HG03045 (cell line): ENCODE measurements around the gene CHRNA9.

Experiments
- ATAC-seq: cut with Tn5 transposase; IDR thresholded peaks from one replicate; pipeline ENCODE4 v1.9.1; 2021; ENCODE audit warnings: mild to moderate bottlenecking, moderate library complexity; ENCODE audit not compliant: unreplicated experiment

CHRNA9 gene

GRCh38 chr4:40337051-40337450 is 1.9 kb downstream of the CHRNA9 start:
- no peak for ATAC-seq

GRCh38 chr4:40337523-40337922 is 2.4 kb downstream of the CHRNA9 start:
- no peak for ATAC-seq

- ATAC-seq = no peak
Measured at GRCh38 chr4:40340030-40340429, 4.9 kb downstream of the CHRNA9 start.

- no peak for ATAC-seq
Measured at GRCh38 chr4:40347472-40347871, 12.3 kb downstream of the CHRNA9 start.

DNA sequence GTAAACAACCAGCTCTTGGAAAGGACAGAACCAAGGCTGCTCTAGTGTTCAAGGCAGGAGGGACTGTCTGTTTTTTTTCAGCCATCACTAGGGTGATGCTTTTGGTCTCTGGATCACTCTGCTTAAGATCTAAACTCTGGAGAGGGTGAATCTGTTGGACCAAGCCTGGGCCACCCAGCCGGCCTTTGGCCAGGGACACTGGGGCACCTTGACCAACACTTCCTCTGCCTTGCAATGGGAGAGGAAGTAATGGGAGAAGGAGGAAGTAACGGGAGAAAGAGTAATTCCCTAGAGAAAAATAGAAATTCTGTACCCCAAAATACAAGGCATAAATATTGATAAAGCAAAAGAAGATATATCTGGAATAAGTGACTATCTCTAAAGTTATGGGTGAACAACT is 12.9 kb downstream of the CHRNA9 start:
- no peak for ATAC-seq

DNA sequence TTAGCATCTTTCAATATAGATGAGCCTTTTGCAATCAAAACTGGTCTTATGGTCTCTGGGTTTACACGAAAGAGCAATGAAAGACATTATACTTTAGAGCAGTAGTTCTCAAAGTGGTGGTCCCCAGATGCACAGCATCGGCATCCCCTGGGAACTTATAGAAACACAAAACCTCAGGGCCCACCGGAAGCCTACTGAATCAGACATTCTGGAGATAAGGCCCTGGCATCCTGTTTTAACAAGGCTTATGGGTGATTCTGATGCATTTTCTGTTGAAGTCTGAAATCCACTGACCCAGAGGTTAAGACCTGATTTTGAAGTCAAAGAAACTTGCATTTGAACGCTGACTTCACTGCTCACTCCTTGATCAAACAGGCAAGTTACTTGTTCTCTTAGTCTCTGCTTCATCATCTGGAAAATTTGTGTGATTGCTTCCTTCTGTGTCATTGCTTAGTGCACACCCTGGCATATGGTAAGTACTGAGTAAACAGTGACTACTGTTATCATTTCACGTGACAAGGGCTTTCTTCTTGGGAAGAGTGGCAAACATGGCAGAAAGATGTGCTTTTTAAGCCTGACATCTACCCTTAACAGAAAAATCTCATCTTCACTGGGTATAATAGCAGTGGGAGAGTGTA is 14.5 kb downstream of the CHRNA9 start:
- no peak for ATAC-seq

DNA sequence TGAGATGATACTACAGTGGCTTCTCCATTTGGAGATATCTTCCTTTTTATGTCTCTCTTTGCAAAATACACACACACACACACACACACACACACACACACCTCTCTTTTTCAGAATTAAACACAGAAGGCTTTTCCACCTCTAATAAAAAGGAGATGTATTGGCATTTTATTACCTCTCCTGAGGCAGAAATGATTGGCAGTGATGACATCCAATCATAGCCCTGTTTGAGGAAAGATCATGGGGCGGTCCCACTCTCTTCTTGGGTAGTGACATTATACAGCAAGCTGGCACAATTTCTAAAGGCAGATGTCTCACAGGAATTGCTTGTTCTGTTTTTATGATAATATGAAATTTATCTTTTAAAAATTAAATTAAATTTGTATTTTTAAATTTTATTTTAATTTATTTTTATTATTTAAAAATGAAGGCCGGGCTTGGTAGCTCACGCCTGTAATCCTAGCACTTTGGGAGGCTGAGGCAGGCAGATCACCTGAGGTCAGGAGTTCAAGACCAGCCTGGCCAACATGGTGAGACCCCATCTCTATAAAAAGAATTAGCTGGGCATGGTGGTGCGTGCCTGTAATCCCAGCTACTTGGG is 15.6 kb downstream of the CHRNA9 start:
- no peak for ATAC-seq

DNA sequence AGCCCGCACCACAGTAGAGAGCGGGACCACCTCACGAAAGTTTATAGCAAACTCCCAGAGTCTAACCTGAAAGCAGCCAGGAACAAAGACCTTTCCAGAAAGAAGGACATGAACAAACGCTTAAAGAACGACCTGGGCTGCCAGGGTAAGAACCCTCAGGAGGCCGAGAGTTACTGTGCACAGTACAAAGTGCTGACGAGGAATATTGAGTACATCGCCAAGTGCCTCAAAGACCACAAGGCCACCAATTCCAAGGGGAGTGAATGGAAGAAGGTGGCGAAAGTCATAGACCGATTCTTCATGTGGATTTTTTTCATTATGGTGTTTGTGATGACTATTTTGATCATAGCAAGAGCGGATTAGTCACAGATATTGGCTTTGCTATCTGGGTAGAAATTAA is 19.0 kb downstream of the CHRNA9 start:
- no peak for ATAC-seq

GRCh38 chr4:40355131-40355530 is 20.0 kb downstream of the CHRNA9 start:
- no peak for ATAC-seq

GRCh38 chr4:40357738-40358137 is 22.6 kb downstream of the CHRNA9 start:
- ATAC-seq = no peak

- no peak for ATAC-seq
Measured at GRCh38 chr4:40361338-40361737, 26.2 kb downstream of the CHRNA9 start.

DNA sequence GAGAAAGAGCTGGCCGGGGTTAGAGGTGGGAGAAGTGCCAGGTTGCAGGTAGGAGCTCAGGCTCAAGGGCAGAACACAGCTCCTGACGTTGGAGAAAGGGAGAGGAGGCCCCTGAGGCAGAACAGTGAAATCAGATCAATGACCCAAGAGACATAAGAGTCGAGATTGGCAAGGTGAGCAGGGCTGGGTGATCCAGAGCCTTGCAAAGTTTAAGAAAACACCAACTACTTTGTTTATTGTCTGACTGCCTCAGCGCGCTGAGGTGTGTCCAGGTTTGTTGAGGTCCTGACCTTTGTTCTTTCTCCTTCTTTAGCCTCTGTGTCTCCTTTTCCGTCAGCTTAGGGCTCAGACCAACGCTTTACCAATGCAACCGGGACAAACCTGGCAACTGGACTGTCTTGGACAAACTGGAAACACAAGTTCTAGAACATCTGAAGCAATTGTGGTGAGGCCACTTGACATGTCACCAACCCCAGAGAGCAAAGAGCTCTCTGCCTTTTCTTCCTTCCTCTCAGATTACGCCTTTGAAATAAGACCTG is 28.3 kb downstream of the CHRNA9 start:
- ATAC-seq = no peak

DNA sequence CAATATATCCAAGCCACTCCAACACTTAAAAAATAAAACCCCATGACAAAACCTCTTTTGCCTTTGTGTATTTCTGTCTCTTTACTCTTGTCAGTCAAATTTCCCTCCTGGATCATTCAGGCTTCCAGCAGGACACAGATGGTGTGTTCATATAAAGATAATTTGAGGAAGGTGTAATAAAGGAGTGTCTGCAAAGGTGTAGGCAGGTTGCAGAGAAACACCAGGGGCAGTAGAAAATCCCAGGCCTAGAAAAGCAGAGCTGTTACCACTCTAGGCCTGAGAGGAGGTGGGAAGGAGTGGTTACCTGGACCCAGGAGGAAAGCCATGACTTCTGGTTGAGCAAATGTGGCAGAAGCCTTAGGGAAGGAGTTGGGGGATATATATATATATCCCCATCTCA is 28.8 kb downstream of the CHRNA9 start:
- ATAC-seq = no peak

DNA sequence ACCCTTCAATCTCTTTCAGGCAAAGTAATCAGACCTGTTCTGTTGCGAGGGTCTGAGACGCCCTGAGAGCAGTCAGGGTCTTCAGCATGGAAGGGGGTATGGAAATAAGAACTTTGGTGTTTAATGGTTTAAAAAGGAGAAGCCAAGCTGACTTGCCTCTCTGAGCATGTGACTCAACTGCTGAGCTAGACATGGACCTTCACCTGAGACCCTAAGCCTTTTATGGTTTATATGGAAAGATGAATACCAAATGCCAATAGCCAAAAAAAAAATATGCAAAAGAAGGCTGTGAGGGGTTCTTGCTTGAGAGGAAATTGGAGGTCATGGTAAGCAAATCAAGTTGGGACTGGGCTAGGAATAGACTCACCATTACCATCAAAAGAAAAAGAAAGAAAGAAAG is 30.6 kb downstream of the CHRNA9 start:
- no peak for ATAC-seq

- ATAC-seq = no peak
Measured at GRCh38 chr4:40367451-40367850, 32.3 kb downstream of the CHRNA9 start.

DNA sequence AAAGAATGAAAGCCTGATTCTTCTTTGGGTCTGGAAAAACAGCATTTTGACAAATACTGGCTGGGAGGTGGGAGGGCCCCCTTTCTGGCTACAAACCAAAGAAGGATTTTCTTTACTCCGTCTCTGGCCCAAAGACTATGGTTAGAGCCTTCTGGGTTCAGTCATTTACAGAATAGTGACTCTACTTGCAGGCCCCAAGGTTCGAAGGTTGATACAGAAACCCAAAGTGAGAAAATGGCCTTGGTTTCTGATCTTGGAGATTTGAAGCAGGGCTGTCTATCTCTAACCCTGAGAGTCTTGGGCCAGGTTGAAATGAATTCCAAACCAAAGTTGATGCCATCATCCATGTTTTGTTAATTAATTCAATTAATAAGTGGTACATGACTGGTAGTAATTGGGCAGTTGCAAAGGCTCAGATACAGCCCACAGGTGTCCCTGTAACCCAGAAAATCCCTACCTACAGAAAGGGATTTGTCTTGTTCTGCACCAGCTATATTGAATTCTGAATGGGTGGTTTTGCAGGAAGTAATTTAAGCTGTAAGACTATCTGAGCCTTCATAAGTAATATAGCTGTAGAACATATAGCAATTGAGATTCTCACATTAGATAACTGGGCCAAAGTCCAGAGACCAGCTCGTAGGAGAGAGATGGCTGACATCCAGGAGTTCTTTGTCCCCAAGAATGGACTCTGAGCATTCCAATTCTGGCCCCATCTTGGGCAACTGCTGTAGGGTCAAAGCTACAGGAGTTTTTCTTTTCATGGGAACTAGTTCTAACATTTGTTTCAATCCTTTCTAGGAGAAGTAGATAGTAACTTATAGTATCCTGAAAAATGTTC is 34.5 kb downstream of the CHRNA9 start:
- ATAC-seq = no peak

DNA sequence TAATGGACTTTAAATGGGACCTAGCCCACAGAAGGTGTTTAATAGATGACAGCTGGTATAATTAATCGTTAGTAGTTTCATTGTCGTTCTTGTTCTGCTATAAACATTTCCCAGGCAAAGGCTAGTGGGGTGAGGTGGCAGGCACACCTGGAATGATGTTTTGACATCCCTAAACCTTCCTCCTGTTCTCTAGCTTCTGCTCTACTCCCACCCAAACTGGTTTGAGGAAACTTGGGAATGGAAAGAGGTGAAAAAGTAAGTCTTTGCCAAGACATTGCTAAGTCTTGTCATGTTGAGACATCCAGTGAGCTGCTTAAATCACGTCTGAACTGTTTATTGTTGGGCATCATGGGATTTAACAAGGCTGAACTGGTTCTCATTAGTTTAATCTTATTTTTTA is 37.5 kb downstream of the CHRNA9 start:
- ATAC-seq = no peak

DNA sequence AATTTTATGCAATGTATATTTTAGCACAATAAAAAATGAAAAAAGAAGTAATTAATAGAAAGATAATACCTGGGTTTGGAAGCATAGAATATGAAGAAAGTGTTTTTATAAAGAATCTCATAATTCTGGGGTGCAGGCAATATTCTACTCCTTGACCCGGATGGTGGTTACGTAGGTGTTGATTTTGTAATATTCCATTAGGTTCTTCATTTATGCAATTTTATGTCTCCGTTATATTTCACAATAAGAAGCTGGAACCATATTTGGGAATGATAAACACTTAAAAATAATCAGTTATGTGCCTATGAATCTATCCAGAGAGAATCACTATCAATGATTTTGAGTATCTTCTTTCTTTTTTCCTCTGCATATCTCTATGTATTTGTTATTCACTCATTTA is 38.5 kb downstream of the CHRNA9 start:
- no peak for ATAC-seq

DNA sequence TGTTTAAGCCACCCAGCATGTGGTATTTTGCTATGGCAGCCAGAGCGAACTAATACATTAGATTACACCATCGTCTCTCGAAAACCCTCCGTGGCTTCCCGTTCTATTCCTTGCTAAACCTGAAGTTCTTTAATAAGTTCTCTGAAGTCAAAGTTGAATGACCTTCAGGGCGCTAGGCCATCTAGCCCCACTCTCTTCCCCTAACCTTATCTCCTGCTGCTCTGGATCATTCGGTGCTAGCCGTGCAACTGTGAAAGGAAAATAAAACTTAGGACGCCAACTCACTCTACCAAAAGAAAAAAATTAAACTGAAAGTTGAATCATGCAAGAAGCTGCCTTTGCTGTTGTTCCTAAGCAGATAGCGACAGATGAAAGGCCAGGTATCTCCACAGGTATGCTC is 40.0 kb downstream of the CHRNA9 start:
- ATAC-seq = no peak

- no peak for ATAC-seq
Measured at GRCh38 chr4:40375620-40376019, 40.5 kb downstream of the CHRNA9 start.

- ATAC-seq = no peak
Measured at GRCh38 chr4:40377512-40378365, 42.6 kb downstream of the CHRNA9 start.
